GM12874 (cell line): ENCODE measurements around the gene RFX1.

Experiments
- TF ChIP-seq, protein P1 (sequence below): IDR thresholded peaks from 2 replicates; pipeline ENCODE4 v1.5.1; 2011; ENCODE audit warnings: low read depth, mild to moderate bottlenecking, control low read depth, low read length, moderate library complexity; ENCODE audit not compliant: insufficient read depth

The RFX1 gene

DNA sequence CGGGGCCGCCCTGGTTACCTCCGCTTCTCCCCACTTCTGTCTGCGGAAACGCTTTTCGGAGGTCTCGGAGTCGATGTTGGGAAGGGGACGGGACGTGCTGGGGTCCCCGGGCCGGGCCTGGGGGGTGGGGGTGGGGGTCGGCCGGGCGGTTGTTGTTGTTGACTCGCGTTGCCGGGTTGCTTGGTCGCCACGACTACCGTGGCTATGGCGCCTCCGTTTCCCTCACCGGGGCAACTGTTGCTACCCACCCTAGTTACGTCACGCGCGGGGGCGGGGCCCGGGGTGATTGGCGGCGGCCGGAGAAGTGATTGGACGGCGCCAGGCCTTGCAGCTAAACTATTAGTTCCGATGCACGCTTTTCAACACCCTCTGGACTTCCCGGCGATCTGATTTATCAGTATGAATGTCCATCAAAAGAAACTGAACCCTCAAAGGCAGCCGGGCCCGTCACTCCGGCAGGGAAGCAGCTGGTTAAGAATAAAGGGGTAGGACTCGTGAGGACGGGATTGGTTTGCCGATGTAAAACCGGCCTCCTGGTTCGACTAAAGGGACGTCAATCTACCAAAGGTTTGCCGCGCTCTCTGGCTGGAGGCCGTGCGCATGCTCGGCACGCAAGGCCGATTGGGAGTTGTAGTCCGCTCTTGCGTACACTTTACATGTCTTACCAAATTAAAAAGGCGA, at the start of gene RFX1:
RFX1 (minus strand) TSS at position 236 of the 681 bp plus-strand sequence. CDS start 12,477 bp downstream, outside the sequence.
- TF ChIP-seq, protein P1, sequence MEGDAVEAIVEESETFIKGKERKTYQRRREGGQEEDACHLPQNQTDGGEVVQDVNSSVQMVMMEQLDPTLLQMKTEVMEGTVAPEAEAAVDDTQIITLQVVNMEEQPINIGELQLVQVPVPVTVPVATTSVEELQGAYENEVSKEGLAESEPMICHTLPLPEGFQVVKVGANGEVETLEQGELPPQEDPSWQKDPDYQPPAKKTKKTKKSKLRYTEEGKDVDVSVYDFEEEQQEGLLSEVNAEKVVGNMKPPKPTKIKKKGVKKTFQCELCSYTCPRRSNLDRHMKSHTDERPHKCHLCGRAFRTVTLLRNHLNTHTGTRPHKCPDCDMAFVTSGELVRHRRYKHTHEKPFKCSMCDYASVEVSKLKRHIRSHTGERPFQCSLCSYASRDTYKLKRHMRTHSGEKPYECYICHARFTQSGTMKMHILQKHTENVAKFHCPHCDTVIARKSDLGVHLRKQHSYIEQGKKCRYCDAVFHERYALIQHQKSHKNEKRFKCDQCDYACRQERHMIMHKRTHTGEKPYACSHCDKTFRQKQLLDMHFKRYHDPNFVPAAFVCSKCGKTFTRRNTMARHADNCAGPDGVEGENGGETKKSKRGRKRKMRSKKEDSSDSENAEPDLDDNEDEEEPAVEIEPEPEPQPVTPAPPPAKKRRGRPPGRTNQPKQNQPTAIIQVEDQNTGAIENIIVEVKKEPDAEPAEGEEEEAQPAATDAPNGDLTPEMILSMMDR = no peak

DNA sequence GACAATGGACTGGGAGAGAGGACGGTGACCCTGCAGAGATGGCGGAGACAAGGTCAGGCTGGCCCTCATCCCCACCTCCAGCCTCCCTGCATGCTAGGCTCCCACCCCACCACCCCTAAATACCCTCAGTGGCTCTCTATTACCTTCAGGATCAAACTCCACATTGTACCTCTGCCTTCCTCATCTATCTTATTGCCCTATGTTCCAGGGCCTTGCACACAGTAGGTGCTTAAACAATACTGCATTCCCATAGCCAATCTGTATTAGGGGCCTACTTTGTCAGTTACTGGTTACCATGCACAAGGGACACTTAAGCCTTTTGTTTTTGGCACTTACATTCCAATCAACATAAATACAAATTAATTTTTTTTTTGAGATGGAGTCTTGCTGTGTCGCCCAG, 49.3 kb upstream of the RFX1 start:
- TF ChIP-seq, protein P1 = no peak

DNA sequence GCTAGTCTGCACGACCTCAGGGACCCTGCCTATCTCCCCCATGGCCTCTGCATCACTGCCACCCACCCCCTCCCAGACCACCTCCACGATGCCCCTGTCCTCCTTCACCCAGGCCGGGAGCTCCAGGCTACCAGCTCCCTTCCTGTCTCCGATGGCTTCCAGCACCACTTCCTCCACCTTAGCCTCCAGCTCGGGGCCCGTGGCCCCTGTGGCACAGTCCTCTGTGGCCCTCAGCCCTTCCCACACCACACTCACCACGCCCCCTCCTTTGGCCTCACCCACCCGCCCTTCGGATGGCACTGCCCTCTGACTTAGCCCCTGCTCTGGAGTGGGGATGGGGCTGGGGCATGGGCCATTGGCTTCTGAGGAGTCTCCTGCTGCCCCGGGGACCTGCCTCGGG, 48.6 kb upstream of the RFX1 start:
- TF ChIP-seq, protein P1 = no peak

DNA sequence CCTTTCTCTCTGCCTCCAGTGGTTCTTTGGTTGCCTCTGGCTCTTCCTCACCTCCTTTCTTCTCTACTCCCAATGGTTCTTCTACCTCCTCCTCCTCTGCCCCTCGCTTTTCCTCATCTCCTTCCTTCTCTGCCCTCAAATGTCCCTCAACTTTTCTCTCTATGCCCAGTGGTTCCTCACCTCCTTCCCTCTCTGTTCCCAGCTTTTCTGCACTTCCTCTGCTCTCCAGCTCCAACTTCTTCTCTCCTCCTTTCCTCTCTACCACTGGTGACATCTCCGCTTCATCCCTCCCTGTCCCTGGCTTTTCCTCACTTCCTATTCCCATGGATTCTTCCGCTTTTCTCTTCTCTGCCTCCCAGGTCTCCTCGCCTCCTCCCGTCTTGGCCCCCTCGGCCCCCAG, 48.0 kb upstream of the RFX1 start:
- TF ChIP-seq, protein P1 = no peak

DNA sequence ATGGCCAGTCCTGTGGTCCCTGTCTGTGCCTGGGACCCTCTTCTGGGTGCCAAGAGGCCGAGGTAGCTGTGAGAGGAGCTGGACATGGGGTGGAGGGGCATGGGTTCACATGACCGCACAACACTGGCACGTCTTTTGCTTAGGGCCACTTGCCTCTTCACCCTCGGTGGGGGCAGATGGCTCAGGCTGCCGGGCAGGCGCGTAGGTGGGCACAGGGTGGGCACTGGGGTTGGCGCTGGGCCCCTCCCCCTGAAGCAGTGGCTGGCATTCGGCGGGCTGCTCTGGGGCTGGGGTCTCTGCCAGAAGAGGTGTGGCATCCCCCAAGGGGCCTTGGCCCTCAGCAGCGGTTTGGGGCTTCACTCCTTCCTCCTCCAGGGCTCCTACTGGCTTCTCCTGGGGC, 47.4 kb upstream of the RFX1 start:
- TF ChIP-seq, protein P1 = no peak

DNA sequence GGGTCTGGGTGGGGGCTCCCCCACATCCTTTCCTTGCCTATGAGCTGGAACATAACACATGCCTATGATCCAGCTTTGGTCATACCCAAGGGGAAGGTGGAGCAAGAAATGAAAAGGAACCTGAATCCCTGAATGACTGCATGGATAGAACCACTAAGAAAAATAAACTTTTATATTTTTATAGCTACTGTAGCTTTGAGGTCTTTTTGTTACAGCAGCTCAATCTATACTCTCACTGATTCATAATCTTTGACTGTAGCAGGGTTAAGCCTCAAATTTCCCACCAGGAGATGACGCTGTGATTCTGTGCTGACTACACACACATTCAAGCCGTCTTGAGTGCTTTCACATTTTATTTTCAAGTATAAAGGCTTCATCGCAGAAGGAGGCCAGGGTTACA, 46.9 kb upstream of the RFX1 start:
- TF ChIP-seq, protein P1 = no peak

DNA sequence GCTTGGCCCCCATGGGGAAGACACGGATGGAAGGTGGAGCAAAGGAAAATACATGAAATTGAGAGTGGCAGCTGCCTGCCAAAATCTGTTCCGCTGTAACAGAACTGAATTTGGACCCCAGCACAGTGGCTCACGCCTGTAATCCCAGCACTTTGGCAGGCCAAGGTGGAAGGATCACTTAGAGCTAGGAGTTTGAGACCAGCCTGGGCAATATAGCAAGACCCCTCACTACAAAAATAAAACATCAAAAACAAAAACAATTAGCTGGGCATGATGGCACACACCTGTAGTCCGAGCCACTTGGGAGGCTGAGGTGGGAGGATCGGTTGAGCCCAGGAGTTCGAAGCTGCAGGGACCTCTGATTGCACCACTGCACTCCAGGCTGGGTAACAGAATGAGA, 46.4 kb upstream of the RFX1 start:
- TF ChIP-seq, protein P1 = no peak
